MCF 10A (cell line): ENCODE results near the gene GHRH. TPM values are rescaled to one million over a fixed set of nuclear protein-coding genes. Genes with fewer than 3 reads are reported as not detected.

Experiments used
- BruUV-seq: library from RNA; stranded (reverse); fragments of 400-500 nt; replicated peaks from 2 replicates; lab custom pipeline; 2021; lab: Mats Ljungman, UMichigan
- CTCF ChIA-PET: fragments of 300-600 bp; sonication (Branson Sonifier 250); formaldehyde crosslinking; extraction: SDS; loops from one replicate; lab custom pipeline; 2021; ENCODE audit warnings: antibody characterized with exemption, inconsistent platforms; lab: Yijun Ruan, JAX
- POLR2A ChIA-PET: fragments of 300-600, 350-650 bp; sonication (Branson Sonifier 250); formaldehyde crosslinking; extraction: SDS; loops from one replicate; lab custom pipeline; 2020; ENCODE audit warnings: antibody characterized with exemption, inconsistent platforms; lab: Yijun Ruan, JAX
- DNase-seq: peaks from one replicate; pipeline ENCODE4 v3.0.0-alpha.2; 2018; ENCODE audit not compliant: unreplicated experiment
- H3K27ac Mint-ChIP-seq: one replicate; pipeline ENCODE4 v1.8.0; 2022; ENCODE audit warnings: mild to moderate bottlenecking, low read depth, mixed read lengths; ENCODE audit not compliant: unreplicated experiment
- H3K27me3 Mint-ChIP-seq: one replicate; pipeline ENCODE4 v1.8.0; 2022; ENCODE audit warnings: mixed read lengths; ENCODE audit not compliant: insufficient read depth, unreplicated experiment
- H3K36me3 Mint-ChIP-seq: one replicate; pipeline ENCODE4 v1.8.0; 2022; ENCODE audit warnings: mild to moderate bottlenecking, moderate library complexity, mixed read lengths; ENCODE audit not compliant: insufficient read depth, unreplicated experiment
- H3K4me1 Mint-ChIP-seq: one replicate; pipeline ENCODE4 v1.8.0; 2022; ENCODE audit warnings: mixed read lengths; ENCODE audit not compliant: insufficient read depth, unreplicated experiment
- H3K4me3 Mint-ChIP-seq: one replicate; pipeline ENCODE4 v1.8.0; 2022; ENCODE audit warnings: mild to moderate bottlenecking, moderate library complexity, mixed read lengths; ENCODE audit not compliant: unreplicated experiment
- H3K9me3 Mint-ChIP-seq: one replicate; pipeline ENCODE4 v1.8.0; 2022; ENCODE audit warnings: mixed read lengths; ENCODE audit not compliant: unreplicated experiment
- CTCF ChIP-seq: fragments of 200-600 bp; IDR thresholded peaks from one replicate; pipeline ENCODE4 v1.8.0; 2022; ENCODE audit warnings: antibody characterized with exemption, mild to moderate bottlenecking; ENCODE audit not compliant: unreplicated experiment
- intact Hi-C: fragments of 100-400 bp; cut with micrococcal nuclease; formaldehyde crosslinking; loops from 2 replicates; pipeline ENCODE4 v1.14.1; 2022
- total RNA-seq: library from RNA; stranded (reverse); gene quantifications from 2 replicates; pipeline ENCODE4 v1.2.3, GENCODE V29; 2022

The GHRH gene
- total RNA-seq, 1 experiment from 2014 or later: not detected

GRCh38 chr20:37249304-37249703 lies 12.3 kb downstream of the GHRH start:
- no peak for TF ChIP-seq CTCF

GRCh38 chr20:37247547-37247946 lies 14.1 kb downstream of the GHRH start:
- CTCF ChIA-PET: interaction anchor here (0.6 to 1.1 kb wide), 2 partner anchors 153 to 287 kb away, joined by 3 to 6 read pairs; no protein-coding TSS in a partner anchor
- no TSS peak for BruUV-seq
- Mint-ChIP-seq H3K27me3 (no peaks in the 10 kb centered on the region), H3K27ac (no peak overlapping the region), H3K36me3 (peaks cover 17% of the 10 kb centered on the region), H3K9me3 (no peaks in the 10 kb centered on the region), H3K4me3 (no peak overlapping the region), H3K4me1 (no peaks in the 10 kb centered on the region)
- POLR2A ChIA-PET: no interaction called here
- no peak for TF ChIP-seq CTCF
- intact Hi-C loops: no loop called here
- no peak for DNase-seq

More at GRCh38 chr20:37249304-37249703, 12.3 kb downstream of the GHRH start:
- no peak overlapping the region for H3K4me3 Mint-ChIP-seq
- H3K9me3 Mint-ChIP-seq: no peaks in the 10 kb centered on the region
- CTCF ChIA-PET: interaction anchor here (0.6 to 1.3 kb wide), 3 partner anchors 47 to 286 kb away, joined by 3 to 4 read pairs (median 3); no protein-coding TSS in a partner anchor
- DNase-seq: no peak
- intact Hi-C loops: no loop called here
- no peaks in the 10 kb centered on the region for H3K36me3 Mint-ChIP-seq
- BruUV-seq: no TSS peak
- H3K27ac Mint-ChIP-seq: no peak overlapping the region
- H3K4me1 Mint-ChIP-seq: no peaks in the 10 kb centered on the region
- H3K27me3 Mint-ChIP-seq: peaks cover 7% of the 10 kb centered on the region
- POLR2A ChIA-PET: interaction anchor here (0.7 kb wide), 1 partner anchor 43 kb away, joined by 3 read pairs; no protein-coding TSS in a partner anchor

GRCh38 chr20:37246736-37247135 lies 14.9 kb downstream of the GHRH start:
- H3K4me3 Mint-ChIP-seq: no peak overlapping the region
- H3K4me1 Mint-ChIP-seq: no peaks in the 10 kb centered on the region
- no TSS peak for BruUV-seq
- DNase-seq: no peak
- H3K27me3 Mint-ChIP-seq: no peaks in the 10 kb centered on the region
- no peak for TF ChIP-seq CTCF
- H3K36me3 Mint-ChIP-seq: peaks cover 25% of the 10 kb centered on the region
- POLR2A ChIA-PET: no interaction called here
- CTCF ChIA-PET: interaction anchor here (1.1 kb wide), 1 partner anchor 288 kb away, joined by 6 read pairs; no protein-coding TSS in a partner anchor
- intact Hi-C loops: no loop called here
- no peak overlapping the region for H3K27ac Mint-ChIP-seq
- no peaks in the 10 kb centered on the region for H3K9me3 Mint-ChIP-seq

GRCh38 chr20:37245216-37246150 lies 16.1 kb downstream of the GHRH start:
- no peak for DNase-seq
- Mint-ChIP-seq H3K27ac (no peak overlapping the region), H3K27me3 (no peaks in the 10 kb centered on the region), H3K9me3 (no peaks in the 10 kb centered on the region), H3K36me3 (peaks cover 38% of the 10 kb centered on the region), H3K4me3 (no peak overlapping the region), H3K4me1 (no peaks in the 10 kb centered on the region)
- intact Hi-C loops: no loop called here
- TF ChIP-seq CTCF: no peak
- ChIA-PET POLR2A (no interaction called here), CTCF (interaction anchor here (0.5 to 1.1 kb wide), 3 partner anchors 244 to 289 kb away, joined by 3 read pairs; no protein-coding TSS in a partner anchor)
- no TSS peak for BruUV-seq
